GM23338 (cell line): ENCODE results near the gene CAMSAP2.
"Not testable (repeated sequence)": the region's sequence is repeated elsewhere in the genome, so short reads cannot be mapped to it uniquely, and the experiment has no call there.

ENCODE experiments used
- CREB1 ChIP-seq: fragments of 250-450 bp; sonication (Bioruptor Pico); IDR thresholded peaks from 2 replicates; pipeline ENCODE4 v1.5.0; 2020; ENCODE audit warnings: low read depth, mild to moderate bottlenecking, moderate library complexity
- EZH2 ChIP-seq: fragments of 200-600 bp; sonication (generic); IDR thresholded peaks from one replicate; pipeline ENCODE4 v1.8.0; 2017; ENCODE audit warnings: antibody characterized with exemption, mild to moderate bottlenecking, low read depth; ENCODE audit not compliant: unreplicated experiment
- EZH2phosphoT487 ChIP-seq: fragments of 200-600 bp; sonication (generic); IDR thresholded peaks from one replicate; pipeline ENCODE4 v1.8.1; 2018; ENCODE audit warnings: antibody characterized with exemption; ENCODE audit not compliant: unreplicated experiment
- JUNB ChIP-seq: IDR thresholded peaks from one replicate; pipeline ENCODE4 v1.6.1; 2016; ENCODE audit warnings: antibody characterized with exemption; ENCODE audit not compliant: unreplicated experiment
- NANOG ChIP-seq: IDR thresholded peaks from 2 replicates; pipeline ENCODE4 v1.6.1; 2016; ENCODE audit warnings: antibody characterized with exemption, borderline replicate concordance
- POLR2AphosphoS5 ChIP-seq: IDR thresholded peaks from 2 replicates; pipeline ENCODE4 v1.6.1; 2016; ENCODE audit warnings: antibody characterized with exemption, low read depth
- STAT1 ChIP-seq: IDR thresholded peaks from one replicate; pipeline ENCODE4 v1.6.1; 2016; ENCODE audit warnings: antibody characterized with exemption; ENCODE audit not compliant: unreplicated experiment
- ZNF114 ChIP-seq: fragments of 250-450 bp; sonication (Bioruptor Pico); IDR thresholded peaks from 2 replicates; pipeline ENCODE4 v1.5.0; 2020; ENCODE audit warnings: mild to moderate bottlenecking, moderate library complexity
- TF ChIP-seq, protein P1 (sequence below): IDR thresholded peaks from one replicate; pipeline ENCODE4 v1.6.1; 2018; ENCODE audit warnings: antibody characterized with exemption; ENCODE audit not compliant: unreplicated experiment
- TF ChIP-seq, protein P2 (sequence below), 2 experiments: fragments of 200-600 bp in 1 of 2; sonication (generic) in 1 of 2; conservative IDR thresholded peaks; 2 replicates each; pipeline versions ENCODE4 v1.5.1 to v1.6.1; 2016 to 2017; ENCODE audit warnings: antibody characterized with exemption in 2 of 2, low read depth in 2 of 2, mild to moderate bottlenecking in 2 of 2, moderate library complexity in 1 of 2

DNA sequence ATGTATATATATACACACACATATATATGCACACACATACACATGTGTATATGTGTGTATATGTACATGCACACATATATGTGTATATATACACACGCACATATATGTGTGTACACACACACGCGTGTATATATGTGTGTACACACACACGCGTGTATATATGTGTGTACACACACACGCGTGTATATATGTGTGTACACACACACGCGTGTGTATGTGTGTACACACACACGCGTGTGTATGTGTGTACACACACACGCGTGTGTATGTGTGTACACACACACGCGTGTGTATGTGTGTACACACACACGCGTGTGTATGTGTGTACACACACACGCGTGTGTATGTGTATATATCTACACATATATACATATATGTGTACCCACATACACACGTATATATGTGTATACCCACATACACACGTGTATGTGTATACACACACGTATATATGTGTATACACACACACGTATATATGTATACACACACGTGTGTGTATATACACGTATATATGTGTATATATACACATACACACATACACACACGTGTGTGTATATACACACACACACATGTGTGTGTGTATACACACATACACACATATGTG lies 78.0 kb downstream of the CAMSAP2 start:
- TF ChIP-seq POLR2AphosphoS5; EZH2; EZH2phosphoT487; JUNB; ZNF114 (CRISPR knock-in tag); CREB1 (CRISPR knock-in tag); STAT1; NANOG: not testable (repeated sequence)
- TF ChIP-seq, protein P1, sequence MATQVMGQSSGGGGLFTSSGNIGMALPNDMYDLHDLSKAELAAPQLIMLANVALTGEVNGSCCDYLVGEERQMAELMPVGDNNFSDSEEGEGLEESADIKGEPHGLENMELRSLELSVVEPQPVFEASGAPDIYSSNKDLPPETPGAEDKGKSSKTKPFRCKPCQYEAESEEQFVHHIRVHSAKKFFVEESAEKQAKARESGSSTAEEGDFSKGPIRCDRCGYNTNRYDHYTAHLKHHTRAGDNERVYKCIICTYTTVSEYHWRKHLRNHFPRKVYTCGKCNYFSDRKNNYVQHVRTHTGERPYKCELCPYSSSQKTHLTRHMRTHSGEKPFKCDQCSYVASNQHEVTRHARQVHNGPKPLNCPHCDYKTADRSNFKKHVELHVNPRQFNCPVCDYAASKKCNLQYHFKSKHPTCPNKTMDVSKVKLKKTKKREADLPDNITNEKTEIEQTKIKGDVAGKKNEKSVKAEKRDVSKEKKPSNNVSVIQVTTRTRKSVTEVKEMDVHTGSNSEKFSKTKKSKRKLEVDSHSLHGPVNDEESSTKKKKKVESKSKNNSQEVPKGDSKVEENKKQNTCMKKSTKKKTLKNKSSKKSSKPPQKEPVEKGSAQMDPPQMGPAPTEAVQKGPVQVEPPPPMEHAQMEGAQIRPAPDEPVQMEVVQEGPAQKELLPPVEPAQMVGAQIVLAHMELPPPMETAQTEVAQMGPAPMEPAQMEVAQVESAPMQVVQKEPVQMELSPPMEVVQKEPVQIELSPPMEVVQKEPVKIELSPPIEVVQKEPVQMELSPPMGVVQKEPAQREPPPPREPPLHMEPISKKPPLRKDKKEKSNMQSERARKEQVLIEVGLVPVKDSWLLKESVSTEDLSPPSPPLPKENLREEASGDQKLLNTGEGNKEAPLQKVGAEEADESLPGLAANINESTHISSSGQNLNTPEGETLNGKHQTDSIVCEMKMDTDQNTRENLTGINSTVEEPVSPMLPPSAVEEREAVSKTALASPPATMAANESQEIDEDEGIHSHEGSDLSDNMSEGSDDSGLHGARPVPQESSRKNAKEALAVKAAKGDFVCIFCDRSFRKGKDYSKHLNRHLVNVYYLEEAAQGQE = not testable (repeated sequence)
- TF ChIP-seq, protein P2, sequence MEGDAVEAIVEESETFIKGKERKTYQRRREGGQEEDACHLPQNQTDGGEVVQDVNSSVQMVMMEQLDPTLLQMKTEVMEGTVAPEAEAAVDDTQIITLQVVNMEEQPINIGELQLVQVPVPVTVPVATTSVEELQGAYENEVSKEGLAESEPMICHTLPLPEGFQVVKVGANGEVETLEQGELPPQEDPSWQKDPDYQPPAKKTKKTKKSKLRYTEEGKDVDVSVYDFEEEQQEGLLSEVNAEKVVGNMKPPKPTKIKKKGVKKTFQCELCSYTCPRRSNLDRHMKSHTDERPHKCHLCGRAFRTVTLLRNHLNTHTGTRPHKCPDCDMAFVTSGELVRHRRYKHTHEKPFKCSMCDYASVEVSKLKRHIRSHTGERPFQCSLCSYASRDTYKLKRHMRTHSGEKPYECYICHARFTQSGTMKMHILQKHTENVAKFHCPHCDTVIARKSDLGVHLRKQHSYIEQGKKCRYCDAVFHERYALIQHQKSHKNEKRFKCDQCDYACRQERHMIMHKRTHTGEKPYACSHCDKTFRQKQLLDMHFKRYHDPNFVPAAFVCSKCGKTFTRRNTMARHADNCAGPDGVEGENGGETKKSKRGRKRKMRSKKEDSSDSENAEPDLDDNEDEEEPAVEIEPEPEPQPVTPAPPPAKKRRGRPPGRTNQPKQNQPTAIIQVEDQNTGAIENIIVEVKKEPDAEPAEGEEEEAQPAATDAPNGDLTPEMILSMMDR (conservative IDR thresholded peaks at IDR 0.05; ENCODE audit: low read depth in 2 of 2) = not testable (repeated sequence)
